ENCODE measurements around the gene DAPK1. TPM values are rescaled to one million over a fixed set of nuclear protein-coding genes. Genes with fewer than 3 reads are reported as not detected.
"Not testable (repeated sequence)": the region's sequence is repeated elsewhere in the genome, so short reads cannot be mapped to it uniquely, and the experiment has no call there.

DAPK1 gene
- total RNA-seq, 1 experiment from 2014 or later, result 25.5 TPM

GRCh38 chr9:87543251-87543650 is 45.6 kb downstream of the DAPK1 start:
- DNase-seq (ENCODE audit: low spot score), result no peak

- no peak for DNase-seq (ENCODE audit: low spot score)
Measured at GRCh38 chr9:87545858-87546257, 48.2 kb downstream of the DAPK1 start.

GRCh38 chr9:87546704-87547103 is 49.0 kb downstream of the DAPK1 start:
- peak; percentile 26 for DNase-seq (ENCODE audit: low spot score)

GRCh38 chr9:87547671-87548081 is 50.0 kb downstream of the DAPK1 start:
- peak; percentile 61 for DNase-seq (ENCODE audit: low spot score)

- no peak for DNase-seq (ENCODE audit: low spot score)
Measured at GRCh38 chr9:87548159-87548558, 50.5 kb downstream of the DAPK1 start.

GRCh38 chr9:87549088-87549487 is 51.4 kb downstream of the DAPK1 start:
- not testable (repeated sequence) for DNase-seq (ENCODE audit: low spot score)

GRCh38 chr9:87549791-87550190 is 52.1 kb downstream of the DAPK1 start:
- no peak for DNase-seq (ENCODE audit: low spot score)

- DNase-seq (ENCODE audit: low spot score), result no peak
Measured at GRCh38 chr9:87550253-87550954, 52.7 kb downstream of the DAPK1 start.

- DNase-seq (ENCODE audit: low spot score), result no peak
Measured at GRCh38 chr9:87551772-87552217, 54.1 kb downstream of the DAPK1 start.

GRCh38 chr9:87554171-87554910 is 56.7 kb downstream of the DAPK1 start:
- DNase-seq (ENCODE audit: low spot score), result no peak

GRCh38 chr9:87554976-87555375 is 57.3 kb downstream of the DAPK1 start:
- no peak for DNase-seq (ENCODE audit: low spot score)

- DNase-seq (ENCODE audit: low spot score), result no peak
Measured at GRCh38 chr9:87556039-87556438, 58.4 kb downstream of the DAPK1 start.

GRCh38 chr9:87556821-87557220 is 59.2 kb downstream of the DAPK1 start:
- DNase-seq (ENCODE audit: low spot score), result no peak

GRCh38 chr9:87557996-87558395 is 60.3 kb downstream of the DAPK1 start:
- DNase-seq (ENCODE audit: low spot score), result peak; percentile 27

- DNase-seq (ENCODE audit: low spot score), result no peak
Measured at GRCh38 chr9:87558606-87559190, 61.0 kb downstream of the DAPK1 start.

GRCh38 chr9:87562062-87562461 is 64.4 kb downstream of the DAPK1 start:
- DNase-seq (ENCODE audit: low spot score), result no peak

- DNase-seq (ENCODE audit: low spot score), result no peak
Measured at GRCh38 chr9:87562530-87563170, 65.0 kb downstream of the DAPK1 start.

GRCh38 chr9:87564111-87564510 is 66.4 kb downstream of the DAPK1 start:
- DNase-seq (ENCODE audit: low spot score), result peak; percentile 57

GRCh38 chr9:87564791-87565241 is 67.1 kb downstream of the DAPK1 start:
- DNase-seq (ENCODE audit: low spot score), result no peak

GRCh38 chr9:87567001-87567400 is 69.3 kb downstream of the DAPK1 start:
- DNase-seq (ENCODE audit: low spot score), result no peak

GRCh38 chr9:87567571-87567970 is 69.9 kb downstream of the DAPK1 start:
- DNase-seq (ENCODE audit: low spot score), result peak; percentile 78

- no peak for DNase-seq (ENCODE audit: low spot score)
Measured at GRCh38 chr9:87567983-87568382, 70.3 kb downstream of the DAPK1 start.

All from A172 (cell line).